ENCODE measurements around the gene NPDC1.
"Not testable (repeated sequence)": the region's sequence is repeated elsewhere in the genome, so short reads cannot be mapped to it uniquely, and the experiment has no call there.

The NPDC1 gene

GRCh38 chr9:137011907-137012675, 33.9 kb downstream of the NPDC1 start:
- DNase-seq (ENCODE audit: low read depth in 2 of 2): no peak

- DNase-seq (ENCODE audit: low read depth in 2 of 2): no peak
Measured at GRCh38 chr9:137011156-137011555, 34.8 kb downstream of the NPDC1 start.

- no peak for DNase-seq (ENCODE audit: low read depth in 2 of 2)
Measured at GRCh38 chr9:137009938-137010732, 35.8 kb downstream of the NPDC1 start.

- DNase-seq (ENCODE audit: low read depth in 2 of 2): no peak
Measured at GRCh38 chr9:137009217-137009616, 36.8 kb downstream of the NPDC1 start.

- no peak for DNase-seq (ENCODE audit: low read depth in 2 of 2)
Measured at GRCh38 chr9:137008312-137008711, 37.7 kb downstream of the NPDC1 start.

- DNase-seq (ENCODE audit: low read depth in 2 of 2): no peak
Measured at GRCh38 chr9:137007816-137008270, 38.1 kb downstream of the NPDC1 start.

- no peak for DNase-seq (ENCODE audit: low read depth in 2 of 2)
Measured at GRCh38 chr9:137007108-137007815, 38.7 kb downstream of the NPDC1 start.

- DNase-seq (ENCODE audit: low read depth in 2 of 2): no peak
Measured at GRCh38 chr9:137006116-137007003, 39.6 kb downstream of the NPDC1 start.

GRCh38 chr9:137004285-137004684, 41.7 kb downstream of the NPDC1 start:
- not testable (repeated sequence) for DNase-seq (ENCODE audit: low read depth in 2 of 2)

- no peak for DNase-seq (ENCODE audit: low read depth in 2 of 2)
Measured at GRCh38 chr9:137002646-137003041, 43.3 kb downstream of the NPDC1 start.

GRCh38 chr9:137001857-137002645, 43.9 kb downstream of the NPDC1 start:
- no peak for DNase-seq (ENCODE audit: low read depth in 2 of 2)

GRCh38 chr9:137000177-137000930, 45.6 kb downstream of the NPDC1 start:
- no peak for DNase-seq (ENCODE audit: low read depth in 2 of 2)

GRCh38 chr9:136997830-136998234, 48.1 kb downstream of the NPDC1 start:
- peak; percentile 17 to 36 for DNase-seq (ENCODE audit: low read depth in 2 of 2)

- no peak for DNase-seq (ENCODE audit: low read depth in 2 of 2)
Measured at GRCh38 chr9:136997371-136997770, 48.6 kb downstream of the NPDC1 start.

- DNase-seq (ENCODE audit: low read depth in 2 of 2): peak in 1 of 2 donors; percentile 58
Measured at GRCh38 chr9:136996361-136997292, 49.4 kb downstream of the NPDC1 start, which contains the start of gene CLIC3. Gene CLIC3 (minus strand): TSS chr9:136996568. CDS start chr9:136996543, 25 bp downstream.

- no peak for DNase-seq (ENCODE audit: low read depth in 2 of 2)
Measured at GRCh38 chr9:136995772-136996311, 50.1 kb downstream of the NPDC1 start.

GRCh38 chr9:136995362-136995761, 50.6 kb downstream of the NPDC1 start:
- no peak for DNase-seq (ENCODE audit: low read depth in 2 of 2)

- DNase-seq (ENCODE audit: low read depth in 2 of 2): no peak
Measured at GRCh38 chr9:136994888-136995230, 51.1 kb downstream of the NPDC1 start.
